CD14-positive monocyte (primary cell): ENCODE data around the gene AIF1. TPM values are rescaled to one million over a fixed set of nuclear protein-coding genes. Genes with fewer than 3 reads are reported as not detected.

Experiments used
- DNase-seq, 3 donors: peaks; one replicate each; pipeline ENCODE4 v3.0.0-alpha.2; 2011 to 2022
- H2AFZ ChIP-seq: 2 replicates; pipeline ENCODE4 v1.6.0; 2012; ENCODE audit warnings: mild to moderate bottlenecking, low read depth, low read length, inconsistent platforms; ENCODE audit not compliant: insufficient read depth, poor library complexity, severe bottlenecking
- H3K27ac ChIP-seq, 2 donors: 1 replicate in 1 of 2; 2 replicates in 1 of 2; pipeline ENCODE4 v1.5.1; 2012 to 2013; ENCODE audit warnings: low read length in 2 of 2, control low read depth in 1 of 2, inconsistent platforms in 1 of 2, low read depth in 1 of 2, mild to moderate bottlenecking in 1 of 2
- H3K27me3 ChIP-seq, 2 donors: one replicate each; pipeline versions ENCODE4 v1.6.0 to v1.6.1; 2011 to 2013; ENCODE audit warnings: low read length in 2 of 2; ENCODE audit not compliant: control insufficient read depth in 2 of 2, insufficient read depth in 2 of 2
- H3K36me3 ChIP-seq, 2 donors: replicated peaks in 1 of 2; 1 replicate in 1 of 2; 2 replicates in 1 of 2; pipeline versions ENCODE4 v1.5.1 to v1.6.1; 2012 to 2013; ENCODE audit warnings: low read length in 2 of 2, control low read depth in 1 of 2, inconsistent platforms in 1 of 2, mild to moderate bottlenecking in 1 of 2; ENCODE audit not compliant: insufficient read depth in 2 of 2, control insufficient read depth in 1 of 2
- H3K4me1 ChIP-seq, 2 donors: 1 replicate in 1 of 2; 2 replicates in 1 of 2; pipeline versions ENCODE4 v1.5.1 to v1.6.1; 2012 to 2013; ENCODE audit warnings: low read length in 2 of 2, control low read depth in 1 of 2, inconsistent platforms in 1 of 2, mild to moderate bottlenecking in 1 of 2, moderate library complexity in 1 of 2; ENCODE audit not compliant: insufficient read depth in 2 of 2, control insufficient read depth in 1 of 2
- H3K4me2 ChIP-seq: replicated peaks from 2 replicates; pipeline ENCODE3; 2012; ENCODE audit warnings: low read length, moderate library complexity, mild to moderate bottlenecking; ENCODE audit not compliant: poor library complexity, severe bottlenecking; ENCODE audit errors: extremely low read depth
- H3K4me3 ChIP-seq, 3 experiments: fragments of 200-600 bp in 1 of 3; sonication (generic) in 1 of 3; replicated peaks in 1 of 3; 1 replicate in 2 of 3; 2 replicates in 1 of 3; pipeline ENCODE4 v1.5.1; 2011 to 2013; ENCODE audit warnings: low read length in 3 of 3, mild to moderate bottlenecking in 3 of 3, control low read depth in 2 of 3, low read depth in 2 of 3, inconsistent platforms in 1 of 3, moderate library complexity in 1 of 3
- H3K79me2 ChIP-seq: 2 replicates; pipeline ENCODE4 v1.6.0; 2012; ENCODE audit warnings: mild to moderate bottlenecking, control low read depth, inconsistent platforms, low read length, moderate library complexity; ENCODE audit not compliant: insufficient read depth
- H3K9ac ChIP-seq: 2 replicates; pipeline ENCODE4 v1.6.0; 2017; ENCODE audit warnings: low read length, mild to moderate bottlenecking; ENCODE audit not compliant: insufficient read depth, poor library complexity, severe bottlenecking
- H3K9me3 ChIP-seq, 2 donors: replicated peaks in 1 of 2; 1 replicate in 1 of 2; 2 replicates in 1 of 2; pipeline versions ENCODE4 v1.5.1 to v1.6.1; 2012 to 2013; ENCODE audit warnings: low read length in 2 of 2, control low read depth in 1 of 2; ENCODE audit not compliant: control insufficient read depth in 1 of 2, insufficient read depth in 1 of 2
- H4K20me1 ChIP-seq: 2 replicates; pipeline ENCODE4 v1.6.0; 2012; ENCODE audit warnings: mild to moderate bottlenecking, low read length, control low read depth, moderate library complexity; ENCODE audit not compliant: insufficient read depth
- H3K27ac Mint-ChIP-seq, 7 donors: one replicate each; pipeline ENCODE4 v1.8.0; 2020; ENCODE audit warnings: mild to moderate bottlenecking in 7 of 7, mixed read lengths in 7 of 7, moderate library complexity in 6 of 7, inconsistent platforms in 2 of 7
- H3K27me3 Mint-ChIP-seq, 3 donors: one replicate each; pipeline ENCODE4 v1.8.0; 2021 to 2022; ENCODE audit warnings: low read depth in 3 of 3, mild to moderate bottlenecking in 3 of 3, mixed read lengths in 3 of 3, moderate library complexity in 3 of 3, inconsistent platforms in 1 of 3
- H3K36me3 Mint-ChIP-seq, 2 donors: one replicate each; pipeline ENCODE4 v1.8.0; 2020; ENCODE audit warnings: mixed read lengths in 2 of 2, inconsistent platforms in 1 of 2, mild to moderate bottlenecking in 1 of 2
- H3K4me1 Mint-ChIP-seq: one replicate; pipeline ENCODE4 v1.8.0; 2020; ENCODE audit warnings: mild to moderate bottlenecking, mixed read lengths
- H3K4me3 Mint-ChIP-seq, 2 donors: one replicate each; pipeline ENCODE4 v1.8.0; 2020; ENCODE audit warnings: mild to moderate bottlenecking in 2 of 2, mixed read lengths in 2 of 2, moderate library complexity in 1 of 2
- H3K9me3 Mint-ChIP-seq, 7 donors: one replicate each; pipeline ENCODE4 v1.8.0; 2020 to 2022; ENCODE audit warnings: mixed read lengths in 7 of 7, mild to moderate bottlenecking in 6 of 7, moderate library complexity in 6 of 7, inconsistent platforms in 2 of 7
- WGBS: methylation state at CpG from one replicate; pipeline ENCODE4 v1.1.5; 2013; ENCODE audit warnings: missing lambda C conversion rate; ENCODE audit not compliant: insufficient coverage; 5-methylcytosine and 5-hydroxymethylcytosine counted together
- intact Hi-C, 2 donors: fragments of 100-400 bp; cut with micrococcal nuclease; formaldehyde crosslinking; loops; one replicate each; pipeline versions ENCODE4 v1.15.0 to v1.15.1; 2023
- polyA plus RNA-seq, 3 donors: library from polyadenylated mRNA; depleted of rRNA in 1 of 3; unstranded in 2 of 3; stranded (reverse) in 1 of 3; fragments of 300-500 nt in 2 of 3; fragments of >200 nt in 1 of 3; fragmentation: Illumina TruSeq in 2 of 3; gene quantifications; 1 replicate in 2 of 3; 2 replicates in 1 of 3; pipeline ENCODE4 v1.2.3, GENCODE V29; 2012 to 2021
- TF ChIP-seq, protein P1 (sequence below): fragments of 200-600 bp; IDR thresholded peaks from one replicate; pipeline ENCODE4 v1.8.0; 2022; ENCODE audit warnings: antibody characterized with exemption, mild to moderate bottlenecking

AIF1 gene
- polyA plus RNA-seq, 3 donors: 952 to 2,310 (median 2,275) TPM

- Histone ChIP-seq H3K27me3 (no peaks in the 10 kb centered on the region), H3K9me3 (no peaks in the 10 kb centered on the region), H3K36me3 (peaks cover 36 to 54% of the 10 kb centered on the region in 2 donors), H3K9ac (peak within 1 kb of the TSS; percentile 88), H2AFZ (peak within 1 kb of the TSS; percentile 81), H3K4me3 (peak within 1 kb of the TSS; percentile 87 to 94 (median 90)), H3K27ac (peak within 1 kb of the TSS; percentile 93 to 95), H4K20me1 (no peaks in the 10 kb centered on the region), H3K4me2 (peak within 1 kb of the TSS; percentile 97), H3K79me2 (peaks cover 80% of the 10 kb centered on the region), H3K4me1 (peaks cover 51 to 65% of the 10 kb centered on the region in 2 donors)
- peaks cover 0 to 1% (median 0%) of the 10 kb centered on the region in 3 donors for H3K27me3 Mint-ChIP-seq
- H3K4me1 Mint-ChIP-seq: peaks cover 56% of the 10 kb centered on the region
- H3K4me3 Mint-ChIP-seq: peak within 1 kb of the TSS; percentile 93 to 98
- peaks cover 51 to 68% of the 10 kb centered on the region in 2 donors for H3K36me3 Mint-ChIP-seq
- peak within 1 kb of the TSS; percentile 96 to 98 (median 98) for H3K27ac Mint-ChIP-seq
- TF ChIP-seq, protein P1, sequence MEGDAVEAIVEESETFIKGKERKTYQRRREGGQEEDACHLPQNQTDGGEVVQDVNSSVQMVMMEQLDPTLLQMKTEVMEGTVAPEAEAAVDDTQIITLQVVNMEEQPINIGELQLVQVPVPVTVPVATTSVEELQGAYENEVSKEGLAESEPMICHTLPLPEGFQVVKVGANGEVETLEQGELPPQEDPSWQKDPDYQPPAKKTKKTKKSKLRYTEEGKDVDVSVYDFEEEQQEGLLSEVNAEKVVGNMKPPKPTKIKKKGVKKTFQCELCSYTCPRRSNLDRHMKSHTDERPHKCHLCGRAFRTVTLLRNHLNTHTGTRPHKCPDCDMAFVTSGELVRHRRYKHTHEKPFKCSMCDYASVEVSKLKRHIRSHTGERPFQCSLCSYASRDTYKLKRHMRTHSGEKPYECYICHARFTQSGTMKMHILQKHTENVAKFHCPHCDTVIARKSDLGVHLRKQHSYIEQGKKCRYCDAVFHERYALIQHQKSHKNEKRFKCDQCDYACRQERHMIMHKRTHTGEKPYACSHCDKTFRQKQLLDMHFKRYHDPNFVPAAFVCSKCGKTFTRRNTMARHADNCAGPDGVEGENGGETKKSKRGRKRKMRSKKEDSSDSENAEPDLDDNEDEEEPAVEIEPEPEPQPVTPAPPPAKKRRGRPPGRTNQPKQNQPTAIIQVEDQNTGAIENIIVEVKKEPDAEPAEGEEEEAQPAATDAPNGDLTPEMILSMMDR: no peak
- 0% methylated on average over 30 of the region's 39 CpGs for whole genome bisulfite sequencing
- intact Hi-C loops: loop anchor here (1.0 to 5.0 kb wide), 7 partner anchors 13 to 292 kb away; partner anchors contain the start of genes BAG6 (in 2 of the 2), ABHD16A (in 1 of the 2), ATP6V1G2 (in 1 of the 2) and CLIC1 (in 1 of the 2)
- no peaks in the 10 kb centered on the region for H3K9me3 Mint-ChIP-seq
- peak; percentile 92 to 95 (median 94) for DNase-seq
Observed at GRCh38 chr6:31664790-31665500, 49.9 kb downstream of the AIF1 start, which contains the start of gene GPANK1. GPANK1 (minus strand) TSS chr6:31664997; CDS start chr6:31664478, 519 bp downstream.

DNA sequence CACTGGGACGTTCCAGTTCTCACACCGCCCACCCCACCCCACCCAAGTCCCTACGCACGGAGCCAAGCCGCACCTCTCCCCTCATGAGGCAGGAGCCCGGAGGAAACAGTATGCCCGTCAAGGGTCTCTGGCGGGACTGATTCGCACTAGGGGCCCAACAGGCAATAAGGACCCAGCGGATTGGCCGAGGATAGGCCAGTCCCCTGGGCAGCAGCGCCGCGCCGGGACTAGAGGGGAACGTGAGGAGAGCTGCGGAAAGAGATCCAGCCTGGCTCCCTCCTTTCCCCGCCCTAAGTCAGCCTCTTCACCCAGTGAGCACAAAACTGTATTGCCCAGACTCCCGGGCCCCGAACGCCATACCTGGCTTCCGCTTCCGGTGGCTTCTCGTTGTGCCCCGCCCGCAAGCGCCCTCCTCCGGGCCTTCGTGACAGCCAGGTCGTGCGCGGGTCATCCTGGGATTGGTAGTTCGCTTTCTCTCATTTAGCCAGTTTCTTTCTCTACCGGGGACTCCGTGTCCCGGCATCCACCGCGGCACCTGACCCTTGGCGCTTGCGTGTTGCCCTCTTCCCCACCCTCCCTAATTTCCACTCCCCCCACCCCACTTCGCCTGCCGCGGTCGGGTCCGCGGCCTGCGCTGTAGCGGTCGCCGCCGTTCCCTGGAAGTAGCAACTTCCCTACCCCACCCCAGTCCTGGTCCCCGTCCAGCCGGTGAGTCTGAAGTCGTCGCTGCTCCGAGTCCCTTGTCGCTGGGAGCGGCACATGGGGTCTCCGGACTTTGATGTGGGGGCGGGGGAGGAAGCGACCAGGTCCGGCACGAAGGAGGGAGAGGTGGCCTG is 50.7 kb downstream of the AIF1 start, which contains the start of gene CSNK2B:
Gene CSNK2B (plus strand): TSS at position 580 of the 836 bp plus-strand sequence. CDS start 752 bp downstream, outside the sequence.
- H3K36me3 ChIP-seq: peaks cover 44 to 62% of the 10 kb centered on the region in 2 donors
- no peaks in the 10 kb centered on the region for H3K27me3 ChIP-seq
- intact Hi-C loops: loop anchor here (1.0 to 5.0 kb wide), 6 partner anchors 13 to 292 kb away; partner anchors contain the start of genes BAG6 (in 2 of the 2), ABHD16A (in 1 of the 2), CLIC1 (in 1 of the 2) and DDX39B (in 1 of the 2)
- TF ChIP-seq, protein P1: no peak
- Mint-ChIP-seq H3K4me3 (peak within 1 kb of the TSS; percentile 93 to 98), H3K4me1 (peaks cover 53% of the 10 kb centered on the region), H3K27ac (peak within 1 kb of the TSS; percentile 96 to 98 (median 98)), H3K36me3 (peaks cover 59 to 75% of the 10 kb centered on the region in 2 donors), H3K27me3 (peaks cover 0 to 1% (median 0%) of the 10 kb centered on the region in 3 donors), H3K9me3 (no peaks in the 10 kb centered on the region)
- peak within 1 kb of the TSS; percentile 97 for H3K4me2 ChIP-seq
- DNase-seq: peak; percentile 96 to 97 (median 96)
- H3K4me3 ChIP-seq: peak within 1 kb of the TSS; percentile 87 to 94 (median 90)
- under 1% methylated on average over 33 of the region's 63 CpGs for WGBS
- H3K79me2 ChIP-seq: peaks cover 72% of the 10 kb centered on the region
- peak within 1 kb of the TSS; percentile 93 to 95 for H3K27ac ChIP-seq
- H2AFZ ChIP-seq: peak within 1 kb of the TSS; percentile 81
- H3K9ac ChIP-seq: peak within 1 kb of the TSS; percentile 88
- H3K9me3 ChIP-seq: no peaks in the 10 kb centered on the region
- H3K4me1 ChIP-seq: peaks cover 48 to 60% of the 10 kb centered on the region in 2 donors
- peaks cover 6% of the 10 kb centered on the region for H4K20me1 ChIP-seq
